Neural crest cell (in vitro differentiated cells): ENCODE measurements around the gene AGTRAP. TPM values are rescaled to one million over a fixed set of nuclear protein-coding genes. Genes with fewer than 3 reads are reported as not detected.

Experiments used
- DNase-seq: peaks from one replicate; pipeline ENCODE4 v3.0.0; 2021; ENCODE audit warnings: low read depth, mixed read lengths, low spot score
- H3K27ac Mint-ChIP-seq: one replicate; pipeline ENCODE4 v1.8.0; 2021; ENCODE audit warnings: mild to moderate bottlenecking, mixed read lengths; ENCODE audit not compliant: unreplicated experiment
- H3K27me3 Mint-ChIP-seq: 2 replicates; pipeline ENCODE4 v1.8.0; 2021; ENCODE audit warnings: low read depth, mild to moderate bottlenecking, mixed read lengths
- H3K36me3 Mint-ChIP-seq: 2 replicates; pipeline ENCODE4 v1.8.0; 2021; ENCODE audit warnings: low read depth, mild to moderate bottlenecking, mixed read lengths
- H3K4me1 Mint-ChIP-seq: 2 replicates; pipeline ENCODE4 v1.8.0; 2021; ENCODE audit warnings: mixed read lengths
- H3K4me3 Mint-ChIP-seq: one replicate; pipeline ENCODE4 v1.8.0; 2021; ENCODE audit warnings: mild to moderate bottlenecking, mixed read lengths
- H3K9me3 Mint-ChIP-seq: 2 replicates; pipeline ENCODE4 v1.8.0; 2021; ENCODE audit warnings: mixed read lengths
- CTCF ChIP-seq: fragments of 200-600 bp; sonication (generic); conservative IDR thresholded peaks from 2 replicates; pipeline ENCODE4 v1.5.0; 2021; ENCODE audit warnings: antibody characterized with exemption, mild to moderate bottlenecking
- total RNA-seq: library from RNA; stranded (reverse); gene quantifications from 2 replicates; pipeline ENCODE4 v1.2.1, GENCODE V29; 2021

The AGTRAP gene
- total RNA-seq, 1 donor from 2014 or later, result 36.9 TPM

DNA sequence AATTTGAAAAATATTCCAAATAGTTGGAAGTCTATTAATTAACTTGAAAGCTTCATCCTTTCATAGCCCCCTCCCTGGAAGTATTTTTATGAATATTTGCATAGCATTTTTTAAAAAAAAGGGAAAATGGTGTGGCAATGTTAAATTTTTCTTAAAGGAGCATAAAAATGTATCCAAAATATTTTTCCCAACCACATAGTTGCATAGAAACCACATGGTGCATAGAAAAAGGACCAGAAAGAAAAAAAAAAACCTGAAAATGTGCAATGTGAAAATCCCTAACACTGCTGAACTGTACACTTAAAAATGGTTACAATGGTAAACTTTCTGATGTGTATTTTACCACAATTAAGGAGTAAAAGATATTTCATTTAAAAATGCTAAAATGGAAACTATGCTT lies 34.1 kb downstream of the AGTRAP start:
- no peaks in the 10 kb centered on the region for H3K36me3 Mint-ChIP-seq
- H3K27ac Mint-ChIP-seq, result no peak overlapping the region
- no peaks in the 10 kb centered on the region for H3K27me3 Mint-ChIP-seq
- H3K9me3 Mint-ChIP-seq, result no peaks in the 10 kb centered on the region
- no peaks in the 10 kb centered on the region for H3K4me1 Mint-ChIP-seq
- no peak for DNase-seq
- no peak overlapping the region for H3K4me3 Mint-ChIP-seq
- TF ChIP-seq CTCF, result no peak

GRCh38 chr1:11771481-11772043 lies 35.6 kb downstream of the AGTRAP start:
- Mint-ChIP-seq H3K4me1 (no peaks in the 10 kb centered on the region), H3K9me3 (no peaks in the 10 kb centered on the region), H3K36me3 (no peaks in the 10 kb centered on the region), H3K27ac (no peak overlapping the region), H3K27me3 (no peaks in the 10 kb centered on the region), H3K4me3 (no peak overlapping the region)
- DNase-seq, result no peak
- TF ChIP-seq CTCF, result no peak

DNA sequence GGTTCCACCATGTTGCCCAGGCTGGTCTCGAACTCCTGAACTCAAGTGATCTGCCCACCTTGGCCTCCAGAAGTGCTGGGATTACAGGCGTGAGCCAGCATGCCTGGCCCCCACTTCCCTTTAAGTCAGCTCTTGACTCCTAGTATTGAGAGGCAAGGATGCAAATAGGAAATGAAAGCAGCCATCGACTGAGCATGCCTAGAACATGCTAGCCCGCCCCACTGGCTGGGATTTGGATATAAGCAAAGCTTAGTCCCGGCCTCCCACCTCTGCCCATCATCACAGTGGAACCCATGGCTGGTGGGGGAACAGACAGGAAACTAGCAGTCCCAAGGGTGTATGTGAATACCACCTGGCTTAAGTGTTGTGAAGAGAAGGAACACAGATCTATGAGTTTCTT lies 36.5 kb downstream of the AGTRAP start:
- Mint-ChIP-seq H3K4me3 (no peak overlapping the region), H3K36me3 (no peaks in the 10 kb centered on the region), H3K27me3 (no peaks in the 10 kb centered on the region), H3K27ac (no peak overlapping the region), H3K4me1 (no peaks in the 10 kb centered on the region), H3K9me3 (no peaks in the 10 kb centered on the region)
- DNase-seq, result no peak
- no peak for TF ChIP-seq CTCF

DNA sequence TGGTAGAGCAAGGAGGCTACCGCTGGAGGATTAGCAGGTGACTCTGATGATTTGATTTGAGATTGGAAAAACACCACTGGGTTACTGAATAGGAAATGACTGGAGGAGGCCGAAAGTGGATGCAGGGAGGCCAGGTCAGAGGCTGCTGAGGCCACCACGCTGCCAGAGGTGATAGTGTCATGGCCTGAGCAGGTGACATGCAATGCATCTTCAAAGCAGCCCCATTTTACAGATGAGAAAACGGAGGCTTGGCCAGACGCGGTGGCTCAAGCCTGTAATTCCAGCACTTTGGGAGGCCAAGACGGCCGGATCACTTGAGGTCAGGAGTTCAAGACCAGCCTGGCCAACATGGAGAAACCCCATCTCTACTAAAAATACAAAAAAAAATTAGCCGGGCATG lies 38.8 kb downstream of the AGTRAP start:
- Mint-ChIP-seq H3K27ac (peak overlapping the region; percentile 0), H3K4me1 (no peaks in the 10 kb centered on the region), H3K27me3 (no peaks in the 10 kb centered on the region), H3K4me3 (no peak overlapping the region), H3K36me3 (no peaks in the 10 kb centered on the region), H3K9me3 (no peaks in the 10 kb centered on the region)
- TF ChIP-seq CTCF, result no peak
- DNase-seq, result no peak

DNA sequence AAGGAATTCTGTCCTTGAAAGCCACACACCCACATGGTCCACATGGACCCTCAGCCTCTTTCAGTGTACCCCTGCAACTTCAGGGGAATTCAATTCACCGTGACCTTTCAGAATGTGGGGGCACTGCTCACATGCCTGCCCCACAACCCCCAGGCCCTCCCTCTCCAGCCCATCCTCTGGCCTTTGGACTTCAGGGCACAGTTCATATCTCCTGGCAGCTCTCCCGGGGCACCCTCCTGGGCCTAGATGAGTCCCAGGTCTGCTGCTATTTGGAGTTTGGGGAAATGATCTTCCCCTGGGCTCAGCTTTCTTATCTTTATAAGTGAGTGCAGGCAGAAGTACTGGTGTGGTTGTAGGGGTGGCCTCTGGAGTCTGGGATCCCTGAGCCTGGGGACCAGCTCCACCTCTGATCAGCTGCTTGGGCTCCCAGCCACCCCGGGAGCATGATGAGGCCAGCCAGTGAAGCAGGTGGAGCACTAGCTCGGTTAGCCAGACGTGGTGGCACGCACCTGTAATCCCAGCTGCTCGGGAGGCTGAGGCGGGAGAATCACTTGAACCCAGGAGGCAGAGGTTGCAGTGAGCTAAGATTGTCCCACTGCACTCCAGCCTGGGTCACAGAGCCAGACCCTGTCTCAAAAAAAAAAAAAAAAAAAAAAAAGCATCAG lies 41.9 kb downstream of the AGTRAP start:
- no peak for TF ChIP-seq CTCF
- Mint-ChIP-seq H3K27ac (no peak overlapping the region), H3K27me3 (no peaks in the 10 kb centered on the region)

More for the DNA sequence above, 41.9 kb downstream of the AGTRAP start:
- Mint-ChIP-seq H3K9me3 (no peaks in the 10 kb centered on the region), H3K36me3 (no peaks in the 10 kb centered on the region), H3K4me1 (no peaks in the 10 kb centered on the region), H3K4me3 (no peak overlapping the region)
- no peak for DNase-seq
